Limb (tissue), 2 donors: ENCODE results near the gene CCNB2.
A peak's percentile ranks its signal among the peaks of the same experiment; 100 is the strongest.
"Not testable (repeated sequence)": the region's sequence is repeated elsewhere in the genome, so short reads cannot be mapped to it uniquely, and the experiment has no call there.

Source experiments
- DNase-seq, 2 donors: peaks; one replicate each; pipeline ENCODE4 v3.0.0-alpha.2; 2016; ENCODE audit errors: extremely low spot score in 2 of 2

Gene CCNB2

DNA sequence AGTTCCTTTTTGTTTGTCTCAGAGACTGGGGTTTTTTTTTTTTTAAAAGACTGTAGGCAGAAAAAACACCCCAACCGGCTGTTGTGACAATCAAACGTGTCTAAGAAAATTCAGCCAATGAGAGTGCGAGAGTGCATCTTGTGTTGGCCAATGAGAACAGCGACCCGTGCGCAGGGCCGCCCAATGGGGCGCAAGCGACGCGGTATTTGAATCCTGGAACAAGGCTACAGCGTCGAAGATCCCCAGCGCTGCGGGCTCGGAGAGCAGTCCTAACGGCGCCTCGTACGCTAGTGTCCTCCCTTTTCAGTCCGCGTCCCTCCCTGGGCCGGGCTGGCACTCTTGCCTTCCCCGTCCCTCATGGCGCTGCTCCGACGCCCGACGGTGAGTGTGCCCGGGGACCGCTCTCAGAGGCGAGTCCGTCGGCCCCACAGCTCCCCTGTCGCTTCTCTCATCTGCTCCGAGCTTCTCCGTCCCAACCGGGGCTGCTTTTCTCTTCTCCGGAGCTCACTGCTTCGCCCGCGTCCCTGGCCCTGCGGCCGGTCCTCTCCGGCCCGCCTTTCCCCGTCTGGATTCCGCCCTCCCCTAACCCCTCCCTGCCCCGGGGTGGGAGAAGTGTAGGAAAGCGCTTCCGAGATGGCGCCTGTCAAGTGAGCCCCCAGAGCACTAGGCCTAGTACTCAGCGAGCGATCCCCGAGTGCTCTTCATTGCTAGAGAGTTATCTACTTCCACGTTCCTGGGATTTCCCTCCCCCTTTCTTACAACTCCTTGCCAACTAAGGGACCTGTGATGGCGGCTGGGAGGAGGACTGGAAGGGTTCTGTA lies at the start of gene CCNB2:
CCNB2 (plus strand) TSS at position 235 of the 821 bp plus-strand sequence; CDS start at position 358, 123 bp downstream.
- peak; percentile 90 to 95 for DNase-seq

DNA sequence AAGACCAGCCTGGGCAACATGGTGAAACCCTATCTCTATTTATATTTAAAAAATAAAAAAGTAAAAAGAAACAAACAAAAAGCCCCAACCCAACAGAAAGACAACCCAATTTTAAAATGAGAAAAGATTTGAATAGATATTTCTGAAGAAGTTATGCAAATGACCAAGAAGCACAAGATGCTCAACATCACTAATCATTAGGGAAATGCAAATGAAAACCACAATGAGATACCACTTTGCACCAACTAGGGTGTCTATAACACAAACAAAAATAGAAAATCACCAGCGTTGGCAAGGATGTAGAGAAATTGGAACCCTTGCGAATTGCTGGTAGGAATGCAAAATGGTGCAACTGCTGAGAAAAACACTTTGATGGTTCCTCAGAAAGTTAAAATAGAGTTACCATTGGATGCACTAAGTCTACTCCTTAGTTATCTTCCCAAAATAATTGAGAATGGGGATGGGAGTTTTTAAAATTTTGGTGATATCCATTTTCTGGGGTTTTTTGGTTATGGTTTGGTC lies 45.8 kb upstream of the CCNB2 start:
- no peak for DNase-seq

DNA sequence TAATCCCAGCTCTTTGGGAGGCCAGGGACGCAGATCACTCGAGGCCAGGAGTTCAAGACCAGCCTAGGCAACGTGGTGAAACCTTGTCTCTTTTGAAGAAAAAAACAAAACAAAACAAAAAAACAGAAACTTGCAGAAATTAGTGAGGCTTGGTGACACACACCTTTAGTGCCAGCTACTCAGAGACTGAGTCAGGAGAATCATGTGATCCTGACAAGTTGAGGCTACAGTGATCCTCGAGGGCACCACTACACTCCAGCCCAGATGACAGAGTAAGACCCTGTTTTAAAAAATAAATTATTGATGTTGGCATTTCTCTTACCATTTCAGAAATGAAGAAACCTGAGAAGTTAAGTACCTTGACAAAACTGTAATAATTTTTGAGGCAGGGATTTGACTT lies 44.6 kb upstream of the CCNB2 start:
- no peak for DNase-seq

DNA sequence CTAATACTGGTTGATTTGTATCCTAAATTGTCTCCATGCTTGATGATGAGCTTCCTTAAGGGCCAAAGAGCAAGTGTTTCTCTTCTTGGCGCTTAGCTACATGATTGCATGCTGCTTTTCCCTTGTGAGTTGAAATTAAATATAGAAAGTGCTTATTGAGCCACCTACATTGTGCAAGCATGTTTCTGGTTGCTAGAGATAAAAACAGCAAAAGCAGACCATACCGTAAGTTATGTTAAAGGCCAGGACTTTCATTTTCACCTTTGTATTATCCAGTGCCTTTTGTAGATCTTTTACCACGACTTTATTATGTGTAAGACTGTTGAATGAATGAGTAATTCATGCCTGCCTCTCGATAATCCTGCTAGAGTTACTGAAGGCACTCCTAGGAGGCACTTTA lies 41.9 kb upstream of the CCNB2 start:
- DNase-seq: no peak

DNA sequence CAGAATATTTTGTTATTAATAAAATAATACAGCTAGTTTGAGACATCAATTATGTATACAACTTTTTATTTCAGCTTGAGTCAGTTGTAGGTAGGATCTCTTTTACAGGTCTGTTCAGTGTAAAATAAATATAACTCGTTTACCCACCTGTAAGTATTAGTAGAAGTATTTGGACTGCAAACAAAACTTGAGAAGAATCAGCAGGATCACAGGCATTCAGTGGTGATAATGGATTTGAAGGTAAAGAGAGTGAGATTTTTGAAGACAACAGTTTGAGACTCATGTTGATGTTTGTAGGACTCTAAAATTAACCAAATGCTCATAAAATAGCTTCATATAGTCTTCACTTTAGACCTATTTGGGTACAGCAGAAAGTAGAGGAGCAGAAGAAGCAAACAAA lies 35.5 kb upstream of the CCNB2 start:
- no peak for DNase-seq

DNA sequence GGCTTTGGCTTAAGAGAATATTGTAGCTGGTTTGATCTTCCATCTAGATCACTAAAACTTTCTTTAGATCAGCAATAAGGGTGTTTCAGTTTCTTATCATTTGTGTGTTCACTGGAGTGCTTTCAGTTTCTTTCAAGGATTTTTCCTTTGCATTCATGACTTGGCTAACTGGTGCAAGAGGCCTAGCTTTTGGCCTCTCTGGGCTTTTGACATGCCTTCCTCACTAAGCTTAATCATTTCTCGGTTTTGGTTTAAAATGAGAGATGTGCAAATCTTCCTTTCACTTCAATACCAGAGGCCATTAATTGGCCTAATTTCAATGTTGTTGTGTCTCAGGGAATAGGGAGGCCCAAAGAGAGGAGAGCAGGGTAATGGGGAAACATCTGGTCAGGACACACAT lies 30.3 kb upstream of the CCNB2 start:
- DNase-seq: no peak

DNA sequence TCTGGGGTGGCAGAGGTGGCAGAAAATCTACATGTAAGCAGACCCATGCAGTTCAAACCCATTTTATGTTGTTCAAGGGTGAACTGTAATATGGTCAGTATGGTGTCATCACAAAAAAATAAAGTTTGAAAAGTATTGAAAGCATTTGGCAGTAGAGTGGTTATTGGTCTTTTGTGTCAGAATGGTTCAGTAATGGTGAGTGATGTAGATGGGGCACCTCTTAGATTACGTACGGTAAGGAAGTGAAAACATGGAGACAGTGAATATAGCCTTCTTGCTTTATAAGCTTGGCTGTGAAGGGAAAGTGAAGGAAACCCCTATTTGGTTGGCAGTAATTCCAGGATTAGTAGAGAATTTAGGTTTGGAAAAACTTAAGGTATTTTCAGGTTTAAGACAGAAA lies 17.2 kb upstream of the CCNB2 start:
- no peak for DNase-seq

DNA sequence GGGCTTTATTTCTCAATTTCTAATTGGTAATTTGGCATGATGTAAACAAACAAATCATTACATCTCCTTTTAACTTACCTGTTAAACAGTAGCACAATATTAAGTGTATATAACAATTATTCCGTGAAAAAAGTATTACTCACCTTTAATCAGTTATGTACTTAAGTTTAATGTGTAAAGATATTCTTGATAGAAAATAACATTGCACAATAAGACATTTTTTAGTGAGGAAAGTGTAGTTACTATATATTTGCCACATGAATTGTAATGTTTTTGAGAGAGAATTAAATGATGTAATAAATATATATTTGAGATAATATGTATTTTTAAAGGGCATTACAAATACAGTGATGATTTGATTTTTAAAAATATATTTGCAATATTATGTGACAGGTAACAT lies 10.9 kb upstream of the CCNB2 start:
- no peak for DNase-seq

DNA sequence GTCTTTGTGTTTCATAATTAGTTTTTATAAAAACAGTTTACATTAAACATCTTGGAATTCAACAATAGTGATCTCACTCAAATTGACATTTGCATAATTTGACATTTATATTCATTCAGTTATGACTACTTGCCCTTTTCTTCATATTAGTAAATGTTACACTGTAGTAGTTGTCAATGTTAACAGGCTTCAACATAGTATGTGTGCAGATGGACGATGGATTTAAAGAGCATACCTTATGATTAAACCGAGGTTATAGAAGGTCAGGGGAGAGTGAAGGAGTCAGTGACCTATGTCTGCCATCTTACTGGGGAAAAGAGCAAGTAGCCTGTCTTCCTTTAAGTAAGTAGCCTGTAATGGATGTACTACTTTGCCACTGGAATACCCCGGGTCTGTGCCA lies 8.5 kb upstream of the CCNB2 start:
- DNase-seq: no peak

DNA sequence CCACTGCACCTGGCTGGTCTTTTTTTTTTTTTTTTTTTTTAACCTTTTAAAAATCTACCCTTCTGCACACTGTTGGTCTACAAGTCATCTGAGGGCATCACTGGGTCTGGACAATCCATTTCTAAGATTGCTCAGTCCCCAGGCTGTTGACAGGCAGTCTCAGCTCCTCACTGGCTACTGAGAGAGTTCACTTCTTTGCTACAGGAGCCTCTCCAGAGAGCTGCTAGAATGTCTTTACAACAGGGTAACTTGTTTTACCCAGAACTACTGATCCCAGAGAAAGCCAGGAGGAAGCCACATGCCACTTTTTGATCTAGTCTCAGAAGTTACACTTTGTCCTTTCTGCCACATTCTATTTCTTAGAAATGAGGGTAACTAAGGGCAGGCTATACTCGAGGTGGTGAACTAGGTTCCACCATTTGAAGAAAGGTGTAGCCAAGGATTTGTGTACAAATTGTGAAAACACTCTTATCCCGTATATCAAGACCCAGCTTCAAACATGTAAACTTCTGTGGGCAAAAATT lies 5.7 kb upstream of the CCNB2 start:
- DNase-seq: no peak

DNA sequence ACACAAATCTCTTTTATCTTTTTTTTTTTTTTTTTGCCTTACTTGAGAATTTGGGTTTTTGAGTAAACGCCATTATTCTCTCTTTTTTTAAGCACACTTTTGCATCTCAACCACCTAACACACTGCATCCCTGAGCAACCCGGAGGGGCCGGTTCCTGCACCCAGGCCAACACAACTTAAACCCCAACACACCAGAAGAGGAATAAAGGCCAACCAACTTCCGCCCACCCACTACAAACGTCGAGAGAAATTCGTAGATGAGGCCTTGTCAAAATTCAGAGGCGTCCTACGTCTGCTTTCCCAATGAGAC lies 389 bp upstream of the CCNB2 start:
- DNase-seq: no peak

DNA sequence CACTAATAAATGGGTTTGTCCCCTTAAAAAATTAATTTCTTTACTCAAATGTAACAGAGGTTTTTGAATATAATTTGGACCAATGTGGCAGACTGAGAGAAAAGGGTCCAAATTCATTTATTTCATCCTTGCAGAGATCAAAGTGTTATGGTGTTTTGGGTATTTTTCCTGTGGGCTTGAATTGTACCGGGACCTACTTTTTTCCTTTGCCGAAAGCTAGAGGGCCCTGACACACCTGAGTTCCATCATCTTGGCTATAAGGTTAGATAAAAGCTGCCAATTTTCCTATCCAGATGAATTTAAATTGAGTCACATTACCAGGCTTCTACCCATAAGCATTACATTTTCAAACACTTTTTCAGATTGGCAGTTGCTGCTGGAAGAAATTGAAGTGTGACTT lies 908 bp downstream of the CCNB2 start:
- DNase-seq: peak in 1 of 2 donors; percentile 6

DNA sequence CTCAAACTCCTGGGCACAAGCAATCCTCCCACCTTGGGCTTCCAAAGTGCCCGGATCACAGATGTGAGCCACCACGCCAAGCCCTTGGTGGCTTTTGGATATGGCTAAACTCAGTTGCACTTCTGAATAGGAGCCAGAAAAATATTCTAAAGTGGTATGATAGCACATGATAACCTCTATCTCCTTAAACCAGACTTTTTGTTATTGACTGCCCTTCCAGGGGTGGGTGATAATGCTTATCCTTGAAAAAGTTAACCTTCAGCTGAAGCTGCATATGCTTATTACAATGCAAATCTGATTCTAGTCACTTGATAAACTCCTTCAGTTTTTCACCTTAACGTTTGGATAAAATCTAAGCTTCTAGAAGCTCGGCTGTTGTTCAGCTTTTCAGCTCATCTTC lies 6.3 kb downstream of the CCNB2 start:
- DNase-seq: no peak

DNA sequence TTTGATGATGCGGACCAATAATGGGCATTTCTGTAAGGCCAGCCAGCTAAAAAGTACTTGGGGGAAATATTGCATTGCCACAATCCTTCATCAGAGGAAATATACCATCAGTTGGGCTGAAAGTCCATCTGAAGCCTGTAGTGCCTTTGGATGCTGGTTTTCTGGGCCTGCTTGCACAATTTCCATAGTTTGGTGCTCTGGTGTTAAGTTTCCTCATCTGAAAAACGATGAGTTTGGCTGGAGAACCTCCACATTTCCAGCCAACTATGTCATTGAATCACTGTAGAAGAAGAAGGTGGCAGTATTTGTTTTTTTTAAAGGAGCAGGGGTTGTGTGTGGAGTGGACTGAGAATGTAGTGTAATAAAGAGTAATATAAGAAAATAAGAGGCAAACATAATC lies 10.1 kb downstream of the CCNB2 start:
- no peak for DNase-seq

DNA sequence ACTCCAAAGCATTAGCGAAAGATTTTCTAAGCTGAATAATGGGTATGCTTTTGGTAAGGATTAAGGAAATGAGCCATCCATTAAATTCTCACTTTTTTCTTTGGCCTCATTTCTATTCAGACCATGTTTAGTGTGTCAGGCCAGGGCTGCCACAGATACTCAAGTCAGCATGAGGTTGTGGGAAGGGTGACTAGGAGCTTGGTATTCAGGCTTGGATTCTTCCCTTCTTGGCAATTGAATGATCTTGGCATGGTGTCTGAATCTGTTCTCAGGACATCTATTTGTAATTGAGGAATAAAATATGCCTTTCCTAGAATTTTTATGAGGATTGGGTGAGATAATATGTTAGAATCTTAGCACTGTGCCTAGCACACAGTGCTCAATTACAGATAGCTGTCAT lies 11.2 kb downstream of the CCNB2 start:
- no peak for DNase-seq

DNA sequence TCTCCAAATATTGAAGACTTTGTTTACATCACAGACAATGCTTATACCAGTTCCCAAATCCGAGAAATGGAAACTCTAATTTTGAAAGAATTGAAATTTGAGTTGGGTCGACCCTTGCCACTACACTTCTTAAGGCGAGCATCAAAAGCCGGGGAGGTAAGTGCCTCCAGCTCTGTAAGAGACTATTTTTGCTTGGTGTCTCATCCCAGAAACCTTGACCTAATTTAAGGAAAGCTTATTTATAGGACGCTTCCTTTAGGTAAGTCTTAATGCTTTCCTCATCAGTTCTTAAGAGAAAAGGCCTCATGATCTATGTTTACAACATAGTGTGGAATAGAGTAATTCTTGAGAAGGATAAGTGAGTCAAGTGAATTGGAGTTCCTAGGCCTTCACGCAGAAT lies 11.8 kb downstream of the CCNB2 start:
- DNase-seq: no peak

DNA sequence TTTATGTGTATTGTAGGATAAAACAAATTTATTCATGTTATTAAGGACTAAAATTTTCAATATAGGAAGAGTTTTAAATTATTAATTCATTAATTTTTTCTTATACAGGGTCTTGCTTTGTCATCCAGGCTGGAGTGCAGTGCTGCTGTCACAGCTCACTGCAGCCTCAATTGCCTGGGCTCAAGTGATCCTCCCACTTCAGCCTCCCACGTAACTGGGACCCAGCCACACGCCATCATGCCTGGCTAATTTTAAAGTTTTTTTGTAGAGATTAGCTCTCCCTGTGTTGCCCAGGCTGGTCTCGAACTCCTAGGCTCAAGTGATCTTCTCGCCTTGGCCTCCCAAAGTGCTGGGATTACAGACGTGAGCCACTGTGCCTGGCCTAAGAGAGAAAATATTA lies 14.7 kb downstream of the CCNB2 start:
- DNase-seq: no peak

DNA sequence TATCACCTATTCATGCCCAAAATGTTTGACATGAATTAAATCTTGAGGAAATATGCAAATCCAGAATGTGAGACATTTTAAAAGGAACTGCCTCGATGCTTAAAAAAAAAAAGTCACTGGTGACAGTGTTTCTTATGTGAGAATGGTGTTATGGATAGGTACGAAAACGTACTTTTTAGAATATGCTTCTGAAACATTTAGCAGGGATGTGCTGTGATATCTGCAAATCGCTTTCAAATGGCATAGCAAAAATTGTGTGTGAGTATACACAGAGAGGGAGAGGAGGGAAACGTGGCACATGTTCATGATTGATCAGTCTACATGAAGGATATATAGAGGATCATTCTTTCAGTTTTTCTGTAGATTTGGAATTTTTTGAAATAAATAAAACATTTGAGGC lies 16.0 kb downstream of the CCNB2 start:
- no peak for DNase-seq

DNA sequence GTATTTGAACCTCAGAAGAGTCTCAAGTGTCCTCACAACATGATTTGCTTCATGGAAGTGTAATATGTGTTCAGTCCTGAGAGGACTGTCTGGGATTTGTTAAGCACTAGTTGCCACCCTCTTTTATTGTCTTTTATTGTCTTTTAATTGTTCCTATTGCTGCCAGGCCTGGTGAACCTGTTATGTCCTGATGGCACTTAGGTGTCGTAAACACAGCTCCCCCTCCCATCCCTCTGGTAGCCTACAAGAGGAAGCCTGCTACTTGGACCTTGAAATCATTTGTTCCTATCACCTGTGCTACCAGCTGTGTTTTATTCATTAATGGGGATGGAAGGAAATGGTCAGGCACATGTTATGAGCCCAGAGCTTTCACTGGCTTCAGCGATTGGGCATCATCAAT lies 19.3 kb downstream of the CCNB2 start:
- DNase-seq: no peak

DNA sequence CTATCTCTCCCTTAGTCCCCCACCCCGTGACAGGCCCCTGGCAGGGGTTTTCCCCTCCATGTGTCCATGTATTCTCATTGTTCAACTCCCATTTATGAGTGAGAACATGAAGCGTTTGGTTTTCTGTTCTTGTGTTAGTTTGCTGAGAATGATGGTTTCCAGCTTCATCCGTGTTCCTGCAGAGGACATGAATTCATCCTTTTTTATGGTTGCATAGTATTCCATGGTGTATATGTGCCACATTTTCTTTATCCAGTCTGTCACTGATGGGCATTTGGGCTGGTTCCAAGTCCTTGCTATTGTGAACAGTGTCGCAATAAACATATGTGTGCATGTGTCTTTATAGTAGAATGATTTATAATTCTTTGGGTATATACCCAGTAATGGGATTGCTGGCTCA lies 20.7 kb downstream of the CCNB2 start:
- DNase-seq: not testable (repeated sequence)

DNA sequence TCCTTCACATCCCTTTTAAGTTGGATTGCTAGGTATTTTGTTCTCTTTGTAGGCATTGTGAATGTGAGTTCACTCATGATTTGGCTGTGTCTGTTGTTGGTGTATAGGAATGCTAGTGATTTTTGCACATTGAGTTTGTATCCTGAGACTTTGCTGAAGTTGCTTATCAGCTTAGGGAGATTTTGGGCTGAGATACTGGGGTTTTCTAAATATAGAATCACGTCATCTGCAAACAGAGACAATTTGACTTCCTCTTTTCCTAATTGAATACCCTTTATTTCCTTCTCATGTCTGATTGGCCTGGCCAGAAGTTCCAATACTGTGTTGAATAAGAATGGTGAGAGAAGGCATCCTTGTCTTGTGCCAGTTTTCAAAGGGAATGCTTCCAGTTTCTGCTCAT lies 22.3 kb downstream of the CCNB2 start:
- not testable (repeated sequence) for DNase-seq

DNA sequence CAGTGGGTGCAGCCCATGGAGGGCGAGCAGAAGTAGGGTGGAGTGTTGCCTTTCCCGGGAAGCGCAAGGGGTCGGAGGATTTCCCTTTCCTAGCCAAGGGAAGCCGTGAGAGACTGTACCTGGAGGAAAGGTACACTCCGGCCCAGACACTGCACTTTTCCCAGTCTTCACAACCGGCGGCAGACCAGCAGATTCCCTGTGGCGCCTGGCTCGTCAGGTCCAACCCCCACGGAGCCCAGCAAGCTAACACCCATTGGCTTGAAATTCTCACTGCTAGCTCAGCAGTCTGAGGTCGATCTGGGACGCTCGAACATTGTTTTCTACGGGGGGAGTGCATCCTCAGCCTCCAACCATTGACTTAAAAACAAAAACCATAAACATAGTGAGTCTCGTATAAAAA lies 26.5 kb downstream of the CCNB2 start:
- no peak for DNase-seq

DNA sequence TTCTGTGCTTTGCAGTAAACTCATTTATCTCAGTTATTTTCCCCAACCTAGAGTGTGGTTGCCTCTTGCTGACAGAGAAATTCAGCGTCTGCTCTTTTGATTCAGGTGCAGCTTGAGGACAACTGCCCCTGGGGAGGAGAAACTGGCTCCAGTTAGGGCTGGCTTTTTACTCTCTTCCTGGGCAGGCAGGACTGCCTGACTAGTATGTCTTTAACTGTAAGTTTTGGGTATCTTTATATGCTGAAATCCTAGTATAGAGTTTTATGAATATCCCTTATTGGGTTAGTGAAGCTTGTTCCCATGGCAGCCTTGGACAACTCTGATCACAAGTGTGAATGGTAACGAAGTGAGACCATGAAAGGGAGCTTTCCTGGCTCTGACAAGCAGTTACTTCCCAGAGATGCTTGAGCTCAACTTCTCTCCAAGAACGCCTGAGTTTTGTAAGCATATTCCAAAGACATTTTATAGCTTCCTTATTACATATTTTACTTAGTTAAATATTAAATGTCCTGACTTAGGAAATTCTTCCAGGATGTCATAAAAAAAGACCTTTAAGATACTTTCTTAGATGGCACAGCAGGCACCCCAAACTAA lies 27.1 kb downstream of the CCNB2 start:
- DNase-seq: peak in 1 of 2 donors; percentile 31
